IMR-90 (cell line): ENCODE results near the gene NUP98. TPM values are rescaled to one million over a fixed set of nuclear protein-coding genes. Genes with fewer than 3 reads are reported as not detected.

Source experiments
- ATAC-seq: fragments of 200-7000 bp; cut with Tn5 transposase; 2 replicates; pipeline ENCODE4 v1.9.1; 2020; ENCODE audit warnings: low read depth, mild to moderate bottlenecking, moderate library complexity
- BruUV-seq: library from RNA; stranded (reverse); fragments of 400-500 nt; replicated peaks from 2 replicates; lab custom pipeline; 2021; lab: Mats Ljungman, UMichigan
- CTCF ChIA-PET: fragments of 300-600 bp; formaldehyde crosslinking; extraction: SDS; loops from one replicate; lab custom pipeline; 2021; ENCODE audit warnings: antibody characterized with exemption; lab: Yijun Ruan, JAX
- POLR2A ChIA-PET: fragments of 300-600 bp; sonication (Branson Sonifier 250); formaldehyde crosslinking; loops from one replicate; lab custom pipeline; 2022; ENCODE audit warnings: antibody characterized with exemption; ENCODE audit not compliant: unreplicated experiment; lab: Charles Lee
- DNase-seq: peaks from one replicate; pipeline ENCODE4 v3.0.0; 2013
- H2AFZ ChIP-seq: replicated peaks from 2 replicates; pipeline ENCODE3; 2013; ENCODE audit warnings: low read length, mild to moderate bottlenecking; ENCODE audit not compliant: poor library complexity
- H2AK5ac ChIP-seq: 2 replicates; pipeline ENCODE4 v1.6.1; 2013; ENCODE audit warnings: low read depth, low read length, inconsistent platforms
- H2AK9ac ChIP-seq: replicated peaks from 2 replicates; pipeline ENCODE3; 2013; ENCODE audit warnings: mild to moderate bottlenecking, low read depth, low read length, moderate library complexity; ENCODE audit not compliant: poor library complexity
- H2BK120ac ChIP-seq: 2 replicates; pipeline ENCODE4 v1.6.1; 2013; ENCODE audit warnings: low read depth, low read length, inconsistent platforms
- H2BK15ac ChIP-seq: 3 replicates; pipeline ENCODE4 v1.6.1; 2013; ENCODE audit warnings: low read depth, low read length, inconsistent platforms
- H2BK20ac ChIP-seq: 2 replicates; pipeline ENCODE4 v1.6.1; 2013; ENCODE audit warnings: low read depth, mild to moderate bottlenecking, inconsistent platforms, low read length, moderate library complexity
- H2BK5ac ChIP-seq: 2 replicates; pipeline ENCODE4 v1.6.1; 2013; ENCODE audit warnings: mild to moderate bottlenecking, low read depth, low read length, inconsistent platforms; ENCODE audit not compliant: poor library complexity, severe bottlenecking
- H3K14ac ChIP-seq: replicated peaks from 2 replicates; pipeline ENCODE4 v1.6.1; 2013; ENCODE audit warnings: low read depth, low read length, inconsistent platforms
- H3K18ac ChIP-seq: 2 replicates; pipeline ENCODE4 v1.6.1; 2013; ENCODE audit warnings: low read depth, low read length, control low read depth
- H3K23ac ChIP-seq: 2 replicates; pipeline ENCODE4 v1.6.1; 2013; ENCODE audit warnings: low read depth, low read length, inconsistent platforms
- H3K27ac ChIP-seq: 2 replicates; pipeline ENCODE4 v1.5.1; 2013; ENCODE audit warnings: mild to moderate bottlenecking, control low read depth, low read length; ENCODE audit not compliant: insufficient read depth
- H3K27me3 ChIP-seq: 2 replicates; pipeline ENCODE4 v1.6.1; 2013; ENCODE audit warnings: low read length; ENCODE audit not compliant: control insufficient read depth, insufficient read depth
- H3K36me3 ChIP-seq: 2 replicates; pipeline ENCODE4 v1.6.1; 2013; ENCODE audit warnings: low read length, mixed read lengths; ENCODE audit not compliant: control insufficient read depth, insufficient read depth
- H3K4ac ChIP-seq: 2 replicates; pipeline ENCODE4 v1.6.1; 2013; ENCODE audit warnings: low read depth, low read length, inconsistent platforms
- H3K4me1 ChIP-seq: 2 replicates; pipeline ENCODE4 v1.6.1; 2013; ENCODE audit warnings: low read length, mixed read lengths; ENCODE audit not compliant: control insufficient read depth, insufficient read depth
- H3K4me2 ChIP-seq: 2 replicates; pipeline ENCODE4 v1.6.1; 2013; ENCODE audit warnings: low read depth, mild to moderate bottlenecking, control low read depth, low read length, moderate library complexity
- H3K4me3 ChIP-seq: 2 replicates; pipeline ENCODE4 v1.5.1; 2013; ENCODE audit warnings: low read depth, mild to moderate bottlenecking, control low read depth, low read length, moderate library complexity; ENCODE audit not compliant: insufficient read depth
- H3K56ac ChIP-seq: 2 replicates; pipeline ENCODE4 v1.6.1; 2013; ENCODE audit warnings: low read length, inconsistent platforms; ENCODE audit not compliant: insufficient read depth; ENCODE audit errors: extremely low read depth
- H3K79me1 ChIP-seq, 2 experiments: 2 replicates each; pipeline ENCODE4 v1.6.1; 2013; ENCODE audit warnings: low read length in 2 of 2, inconsistent platforms in 1 of 2, low read depth in 1 of 2
- H3K9ac ChIP-seq: 2 replicates; pipeline ENCODE4 v1.6.1; 2013; ENCODE audit warnings: low read depth, low read length, control low read depth
- H3K9me1 ChIP-seq: 2 replicates; pipeline ENCODE4 v1.6.1; 2013; ENCODE audit warnings: low read length, inconsistent platforms; ENCODE audit not compliant: insufficient read depth
- H3K9me3 ChIP-seq: 2 replicates; pipeline ENCODE4 v1.6.1; 2013; ENCODE audit warnings: low read length; ENCODE audit not compliant: control insufficient read depth, insufficient read depth
- H4K20me1 ChIP-seq: 2 replicates; pipeline ENCODE4 v1.6.1; 2013; ENCODE audit warnings: low read length, inconsistent platforms; ENCODE audit not compliant: insufficient read depth
- H4K5ac ChIP-seq: 2 replicates; pipeline ENCODE4 v1.6.1; 2013; ENCODE audit warnings: mild to moderate bottlenecking, low read depth, low read length, control low read depth
- H4K8ac ChIP-seq, 2 experiments: 2 replicates each; pipeline ENCODE4 v1.6.1; 2013; ENCODE audit warnings: low read depth in 2 of 2, low read length in 2 of 2, control low read depth in 1 of 2, inconsistent platforms in 1 of 2
- H4K91ac ChIP-seq: 2 replicates; pipeline ENCODE4 v1.6.1; 2013; ENCODE audit warnings: low read depth, low read length, inconsistent platforms; ENCODE audit not compliant: insufficient read depth
- BHLHE40 ChIP-seq: fragments of 150-350 bp; IDR thresholded peaks from 2 replicates; pipeline ENCODE4 v1.6.1; 2016; ENCODE audit warnings: mild to moderate bottlenecking, low read depth, low read length
- CEBPB ChIP-seq: IDR thresholded peaks from 2 replicates; pipeline ENCODE4 v1.6.1; 2012; ENCODE audit warnings: low read depth, low read length, improper control_type of control experiment
- CHD1 ChIP-seq: IDR thresholded peaks from 2 replicates; pipeline ENCODE4 v1.6.1; 2012; ENCODE audit warnings: low read depth, low read length, improper control_type of control experiment
- FOS ChIP-seq: fragments of 150-350 bp; IDR thresholded peaks from 2 replicates; pipeline ENCODE4 v1.6.1; 2016; ENCODE audit warnings: low read depth, low read length
- MAFK ChIP-seq: IDR thresholded peaks from 2 replicates; pipeline ENCODE4 v1.6.1; 2012; ENCODE audit warnings: low read depth, low read length, improper control_type of control experiment
- MAZ ChIP-seq: IDR thresholded peaks from 2 replicates; pipeline ENCODE4 v1.6.1; 2012; ENCODE audit warnings: low read depth, mild to moderate bottlenecking, low read length, improper control_type of control experiment, moderate library complexity, borderline replicate concordance
- MXI1 ChIP-seq: IDR thresholded peaks from 2 replicates; pipeline ENCODE4 v1.6.1; 2012; ENCODE audit warnings: low read depth, mild to moderate bottlenecking, low read length, moderate library complexity, borderline replicate concordance
- NFE2L2 ChIP-seq: fragments of 150-350 bp; IDR thresholded peaks from 2 replicates; pipeline ENCODE4 v1.6.1; 2016; ENCODE audit warnings: low read depth, mild to moderate bottlenecking, low read length
- POLR2A ChIP-seq: IDR thresholded peaks from 2 replicates; pipeline ENCODE4 v1.6.1; 2012; ENCODE audit warnings: mild to moderate bottlenecking, low read depth, low read length
- RAD21 ChIP-seq: IDR thresholded peaks from 2 replicates; pipeline ENCODE4 v1.6.1; 2012; ENCODE audit warnings: low read length, improper control_type of control experiment
- RCOR1 ChIP-seq: IDR thresholded peaks from 2 replicates; pipeline ENCODE4 v1.6.1; 2012; ENCODE audit warnings: mild to moderate bottlenecking, low read length, improper control_type of control experiment; ENCODE audit not compliant: insufficient replicate concordance
- RFX5 ChIP-seq: IDR thresholded peaks from 2 replicates; pipeline ENCODE4 v1.8.0; 2012; ENCODE audit warnings: low read depth, mild to moderate bottlenecking, low read length, moderate library complexity
- SMC3 ChIP-seq: fragments of 150-350 bp; IDR thresholded peaks from 2 replicates; pipeline ENCODE4 v1.6.1; 2016; ENCODE audit warnings: low read depth, mild to moderate bottlenecking, antibody characterized with exemption, low read length, moderate library complexity
- WGBS, 2 experiments: methylation state at CpG; one replicate each; pipeline versions ENCODE4 v1.1.5 to v1.1.7; 2013; ENCODE audit warnings: missing lambda C conversion rate in 2 of 2; ENCODE audit not compliant: insufficient read length in 1 of 2; ENCODE audit errors: extremely low coverage in 2 of 2; 5-methylcytosine and 5-hydroxymethylcytosine counted together
- dilution Hi-C: fragments of 300-500 bp; cut with HindIII; formaldehyde crosslinking; loops from one replicate; pipeline ENCODE4 v1.14.3; 2018; ENCODE audit warnings: low sequenced_read_pairs; ENCODE audit not compliant: unreplicated experiment
- in situ Hi-C: fragments of 300-500 bp; cut with MboI; formaldehyde crosslinking; loops from 3 replicates; pipeline ENCODE4 v1.14.3; 2019; ENCODE audit warnings: low sequenced_read_pairs, inconsistent platforms, mixed read lengths
- intact Hi-C: fragments of 100-400 bp; cut with micrococcal nuclease; formaldehyde crosslinking; loops from 2 replicates; pipeline ENCODE4 v1.10.0; 2022
- polyA plus RNA-seq, 3 experiments: library from polyadenylated mRNA; depleted of rRNA; stranded (reverse); fragments of >200 nt; gene quantifications; 2 replicates each; pipeline ENCODE4 v1.2.3, GENCODE V29; 2012; ENCODE audit warnings: low replicate concordance in 1 of 3
- total RNA-seq: library from RNA; depleted of rRNA; stranded (reverse); fragments of >200 nt; gene quantifications from 2 replicates; pipeline ENCODE4 v1.2.3, GENCODE V29; 2012
- TF ChIP-seq, protein P1 (sequence below): fragments of 150-350 bp; IDR thresholded peaks from 2 replicates; pipeline ENCODE4 v1.6.1; 2017; ENCODE audit warnings: mild to moderate bottlenecking, antibody characterized with exemption, low read length, low read depth
- TF ChIP-seq, protein P2 (sequence below): fragments of 150-350 bp; IDR thresholded peaks from 2 replicates; pipeline ENCODE4 v1.6.1; 2016; ENCODE audit warnings: low read depth, mild to moderate bottlenecking, low read length, moderate library complexity, borderline replicate concordance
- TF ChIP-seq, protein P3 (sequence below): conservative IDR thresholded peaks from 2 replicates; pipeline ENCODE4 v1.5.1; 2012; ENCODE audit warnings: mild to moderate bottlenecking, low read depth, low read length, improper control_type of control experiment

The NUP98 gene
- total and polyA plus RNA-seq, 2 of the 4 experiments (the other 2 are of a cell fraction) = 103 to 138 TPM

DNA sequence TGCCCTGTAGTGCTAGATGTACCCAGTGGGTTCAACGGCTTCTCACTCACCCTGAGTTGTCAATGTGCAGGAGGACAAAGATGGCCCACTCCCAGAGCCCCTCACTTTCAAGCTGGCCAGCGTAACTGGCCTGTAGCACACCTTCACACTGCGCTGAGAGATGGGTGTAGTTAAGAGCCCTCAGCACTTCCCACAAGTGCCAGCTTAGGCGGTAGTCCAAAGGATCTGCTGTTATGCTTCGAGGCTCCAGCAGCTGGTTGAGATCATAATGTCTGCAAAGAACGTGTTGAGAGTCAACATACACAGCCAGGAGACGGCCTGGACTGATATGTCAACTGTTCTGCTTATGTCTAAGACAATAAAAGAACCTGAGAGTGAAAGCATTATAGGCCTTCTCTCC is 111.4 kb downstream of the NUP98 start:
- dilution Hi-C loops (no loop called here), in situ Hi-C loops (no loop called here), intact Hi-C loops (no loop called here)
- peaks cover 5 to 17% of the 10 kb centered on the region in 2 experiments; a peak in 3 of 4 replicates for H3K79me1 ChIP-seq
- peaks cover 4% of the 10 kb centered on the region for H3K9me1 ChIP-seq
- 0 out of 2 replicates have a peak, but pooled peaks cover 2% of the 10 kb centered on the region for H4K20me1 ChIP-seq
- H2BK15ac ChIP-seq = no peak overlapping the region
- H3K18ac ChIP-seq = no peak overlapping the region
- peaks cover 49% of the 10 kb centered on the region for H3K36me3 ChIP-seq
- H3K4me3 ChIP-seq = no peak overlapping the region
- H2AFZ ChIP-seq = no peak overlapping the region
- ChIA-PET CTCF (interaction anchor here (0.6 kb wide), 1 partner anchor 87 kb away, joined by 4 read pairs; no protein-coding TSS in a partner anchor), POLR2A (no interaction called here)
- H3K4me2 ChIP-seq = no peak overlapping the region
- DNase-seq (no peak), ATAC-seq (peak; percentile 30; the same call in 1 of the 2 replicates)
- no peak overlapping the region for H3K9ac ChIP-seq
- no peak overlapping the region for H3K4ac ChIP-seq
- no peak overlapping the region for H3K23ac ChIP-seq
- no peak for TF ChIP-seq NFE2L2
- no peak for TF ChIP-seq RAD21
- no peak for TF ChIP-seq RCOR1
- TF ChIP-seq FOS = no peak
- TF ChIP-seq, protein P1, sequence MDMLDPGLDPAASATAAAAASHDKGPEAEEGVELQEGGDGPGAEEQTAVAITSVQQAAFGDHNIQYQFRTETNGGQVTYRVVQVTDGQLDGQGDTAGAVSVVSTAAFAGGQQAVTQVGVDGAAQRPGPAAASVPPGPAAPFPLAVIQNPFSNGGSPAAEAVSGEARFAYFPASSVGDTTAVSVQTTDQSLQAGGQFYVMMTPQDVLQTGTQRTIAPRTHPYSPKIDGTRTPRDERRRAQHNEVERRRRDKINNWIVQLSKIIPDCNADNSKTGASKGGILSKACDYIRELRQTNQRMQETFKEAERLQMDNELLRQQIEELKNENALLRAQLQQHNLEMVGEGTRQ = no peak
- no peak for TF ChIP-seq CHD1
- TF ChIP-seq, protein P2, sequence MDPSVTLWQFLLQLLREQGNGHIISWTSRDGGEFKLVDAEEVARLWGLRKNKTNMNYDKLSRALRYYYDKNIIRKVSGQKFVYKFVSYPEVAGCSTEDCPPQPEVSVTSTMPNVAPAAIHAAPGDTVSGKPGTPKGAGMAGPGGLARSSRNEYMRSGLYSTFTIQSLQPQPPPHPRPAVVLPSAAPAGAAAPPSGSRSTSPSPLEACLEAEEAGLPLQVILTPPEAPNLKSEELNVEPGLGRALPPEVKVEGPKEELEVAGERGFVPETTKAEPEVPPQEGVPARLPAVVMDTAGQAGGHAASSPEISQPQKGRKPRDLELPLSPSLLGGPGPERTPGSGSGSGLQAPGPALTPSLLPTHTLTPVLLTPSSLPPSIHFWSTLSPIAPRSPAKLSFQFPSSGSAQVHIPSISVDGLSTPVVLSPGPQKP = no peak
- TF ChIP-seq, protein P3, sequence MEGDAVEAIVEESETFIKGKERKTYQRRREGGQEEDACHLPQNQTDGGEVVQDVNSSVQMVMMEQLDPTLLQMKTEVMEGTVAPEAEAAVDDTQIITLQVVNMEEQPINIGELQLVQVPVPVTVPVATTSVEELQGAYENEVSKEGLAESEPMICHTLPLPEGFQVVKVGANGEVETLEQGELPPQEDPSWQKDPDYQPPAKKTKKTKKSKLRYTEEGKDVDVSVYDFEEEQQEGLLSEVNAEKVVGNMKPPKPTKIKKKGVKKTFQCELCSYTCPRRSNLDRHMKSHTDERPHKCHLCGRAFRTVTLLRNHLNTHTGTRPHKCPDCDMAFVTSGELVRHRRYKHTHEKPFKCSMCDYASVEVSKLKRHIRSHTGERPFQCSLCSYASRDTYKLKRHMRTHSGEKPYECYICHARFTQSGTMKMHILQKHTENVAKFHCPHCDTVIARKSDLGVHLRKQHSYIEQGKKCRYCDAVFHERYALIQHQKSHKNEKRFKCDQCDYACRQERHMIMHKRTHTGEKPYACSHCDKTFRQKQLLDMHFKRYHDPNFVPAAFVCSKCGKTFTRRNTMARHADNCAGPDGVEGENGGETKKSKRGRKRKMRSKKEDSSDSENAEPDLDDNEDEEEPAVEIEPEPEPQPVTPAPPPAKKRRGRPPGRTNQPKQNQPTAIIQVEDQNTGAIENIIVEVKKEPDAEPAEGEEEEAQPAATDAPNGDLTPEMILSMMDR = no peak
- TF ChIP-seq RFX5 = no peak
- no peak for TF ChIP-seq SMC3
- TF ChIP-seq MXI1 = no peak
- TF ChIP-seq MAFK = no peak
- no peak for TF ChIP-seq POLR2A
- no peak for TF ChIP-seq BHLHE40
- no peak for TF ChIP-seq CEBPB
- TF ChIP-seq MAZ = no peak
- H3K27me3 ChIP-seq = no peaks in the 10 kb centered on the region
- no peak overlapping the region for H3K14ac ChIP-seq
- H3K27ac ChIP-seq = peak overlapping the region; percentile 7; the same call in 1 of the 2 replicates
- no peak overlapping the region for H4K5ac ChIP-seq
- no peak overlapping the region for H2AK9ac ChIP-seq
- H2AK5ac ChIP-seq = no peak overlapping the region
- peaks cover 3% of the 10 kb centered on the region; the same call in 1 of the 2 replicates for H3K4me1 ChIP-seq
- WGBS, 2 experiments = 33% methylated on average over 2 of the region's 7 CpGs; no CpG with 5 or more reads in 1 of the 2 experiments
- H4K91ac ChIP-seq = no peak overlapping the region
- H3K56ac ChIP-seq = no peak overlapping the region
- no peak overlapping the region for H4K8ac ChIP-seq
- no peak overlapping the region for H2BK5ac ChIP-seq
- H2BK120ac ChIP-seq = no peak overlapping the region
- no peaks in the 10 kb centered on the region for H3K9me3 ChIP-seq
- no TSS peak for BruUV-seq
- H2BK20ac ChIP-seq = no peak overlapping the region
